ENCODE measurements around the gene OBSCN. TPM values are rescaled to one million over a fixed set of nuclear protein-coding genes. Genes with fewer than 3 reads are reported as not detected.

Gene OBSCN
- total and polyA plus RNA-seq, 2 donors (not counting 3 experiments of a cell fraction or from before 2014, with no cell fraction given): 1.5 to 2.9 TPM

GRCh38 chr1:228226141-228226874 is 18.5 kb downstream of the OBSCN start:
- no peaks in the 10 kb centered on the region for H3K79me2 ChIP-seq (ENCODE audit: control insufficient read depth, insufficient read depth, low read length)
- H3K4me2 ChIP-seq (ENCODE audit: insufficient read depth, low read length): no peak overlapping the region
- no peak for DNase-seq (ENCODE audit: low read depth, low spot score)
- H3K27me3 ChIP-seq (ENCODE audit: control insufficient read depth in 2 of 2, insufficient read depth in 2 of 2, low read length in 2 of 2): peaks cover 0 to 3% of the 10 kb centered on the region in 2 experiments
- no peaks in the 10 kb centered on the region for H3K9me3 ChIP-seq (replicated peaks; ENCODE audit: control insufficient read depth, insufficient read depth, low read length)
- dilution Hi-C loops (cut with MboI; ENCODE audit: extremely low pct_ligation_motif_present, low sequenced_read_pairs) (no loop called here), intact Hi-C loops (cut with micrococcal nuclease) (no loop called here)
- no peak overlapping the region for H3K9ac ChIP-seq (replicated peaks; ENCODE audit: extremely low read depth, insufficient read depth, low read length)
- CTCF ChIA-PET: interaction anchor here (1.0 to 1.8 kb wide), 4 partner anchors 11 to 227 kb away, joined by 3 to 5 read pairs (median 4); no protein-coding TSS in a partner anchor
- no peak overlapping the region for H2AFZ ChIP-seq (ENCODE audit: low read depth, low read length)
- no TSS peak for BruUV-seq (replicated peaks)
- TF ChIP-seq POLR2AphosphoS5 (IDR thresholded peaks at IDR 0.05; ENCODE audit: insufficient read depth, low read depth, low read length) (no peak), GATA2 (IDR thresholded peaks at IDR 0.05; ENCODE audit: insufficient read depth, insufficient read length, low read depth, low read length) (no peak), POLR2A (IDR thresholded peaks at IDR 0.05; ENCODE audit: low read depth, low read length) (no peak), CTCF (IDR thresholded peaks at IDR 0.05; ENCODE audit: extremely low read depth in 1 of 2, insufficient read depth in 1 of 2, low read depth in 1 of 2, low read length in 2 of 2) (no peak), EZH2 (IDR thresholded peaks at IDR 0.05; ENCODE audit: borderline replicate concordance, low read depth, low read length, severe bottlenecking) (no peak)
- H3K27ac ChIP-seq (ENCODE audit: insufficient read depth, low read depth, low read length): no peak overlapping the region
- no peaks in the 10 kb centered on the region for H4K20me1 ChIP-seq (replicated peaks; ENCODE audit: control insufficient read depth, extremely low read depth, insufficient read depth, low read length)
- H3K9me1 ChIP-seq (replicated peaks; ENCODE audit: control insufficient read depth, extremely low read depth, insufficient read depth, low read length): no peaks in the 10 kb centered on the region
- H3K4me1 ChIP-seq (ENCODE audit: control insufficient read depth, extremely low read depth, insufficient read depth, low read length): no peaks in the 10 kb centered on the region
- no peaks in the 10 kb centered on the region for H3K36me3 ChIP-seq (ENCODE audit: control insufficient read depth in 2 of 2, extremely low read depth in 1 of 2, insufficient read depth in 2 of 2, low read length in 2 of 2)
- H3K4me3 ChIP-seq (replicated peaks in 1 of 3; ENCODE audit: insufficient read depth in 1 of 3, low read depth in 1 of 3, low read length in 3 of 3): no peak overlapping the region
- no peak for FAIRE-seq
- POLR2A ChIA-PET: no interaction called here
